Tibial nerve (tissue), 4 donors: ENCODE measurements around the gene MS4A2.

ENCODE experiments used
- CTCF ChIP-seq, 5 experiments: fragments of 200-600 bp in 3 of 5; fragments of 450-650 bp in 2 of 5; sonication (generic) in 3 of 5; IDR thresholded peaks; one replicate each; pipeline ENCODE4 v1.5.1; 2016 to 2019; ENCODE audit warnings: antibody characterized with exemption in 5 of 5, mild to moderate bottlenecking in 3 of 5, moderate library complexity in 2 of 5
- EP300 ChIP-seq, 2 donors: sonication (generic); formaldehyde crosslinking; IDR thresholded peaks; one replicate each; pipeline ENCODE4 v1.6.1; 2017; ENCODE audit warnings: antibody characterized with exemption in 2 of 2, mild to moderate bottlenecking in 1 of 2

GRCh38 chr11:60116996-60117790 is 28.7 kb downstream of the MS4A2 start:
- no peak for TF ChIP-seq CTCF (IDR thresholded peaks at IDR 0.05)
- no peak for TF ChIP-seq EP300 (IDR thresholded peaks at IDR 0.05)
